DMS 273 (cell line): Measurements from ENCODE around the gene RABL6.
"Not testable (repeated sequence)": the region's sequence is repeated elsewhere in the genome, so short reads cannot be mapped to it uniquely, and the experiment has no call there.

ENCODE experiments used
- DNase-seq: peaks from one replicate; lab custom pipeline; 2025; ENCODE audit not compliant: unreplicated experiment; lab: John Stamatoyannopoulos, UW

RABL6 gene

DNA sequence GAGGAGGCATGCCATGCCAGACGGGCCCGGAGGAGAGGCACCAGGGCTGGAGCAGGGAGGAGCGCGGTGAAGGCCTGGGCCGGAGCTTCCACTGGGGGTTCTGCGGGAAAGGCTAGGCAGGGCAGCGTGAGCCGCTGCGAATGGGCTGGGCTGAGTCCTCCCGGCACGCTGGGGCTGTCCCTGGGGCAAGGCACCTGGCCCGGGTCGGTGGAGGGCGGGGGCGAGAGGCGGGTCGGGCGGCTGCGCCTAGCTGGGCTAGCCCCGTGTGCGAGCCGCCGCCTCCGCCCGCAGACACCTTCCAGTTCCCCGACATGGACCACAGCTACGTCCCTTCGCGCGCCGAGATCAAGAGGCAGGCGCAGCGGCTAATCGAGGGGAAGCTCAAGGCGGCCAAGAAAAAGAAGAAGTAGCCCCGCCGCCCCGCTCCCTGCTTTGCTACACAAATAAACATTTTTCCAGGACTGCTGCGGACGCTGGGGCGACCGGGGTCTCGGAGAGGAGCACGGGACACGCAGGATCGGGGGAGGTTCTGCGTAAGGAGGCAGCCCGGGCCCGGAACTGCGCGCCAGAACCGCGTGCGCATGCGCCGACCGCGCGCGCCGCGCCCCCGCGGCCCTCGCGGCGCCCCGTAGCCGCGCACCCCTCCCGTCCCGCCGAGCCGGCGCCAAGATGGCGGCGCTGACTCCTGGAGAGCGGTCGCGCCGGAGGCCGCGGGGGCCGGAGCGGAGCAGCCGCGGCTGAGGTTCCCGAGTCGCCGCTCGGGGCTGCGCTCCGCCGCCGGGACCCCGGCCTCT is at the start of gene RABL6:
RABL6 (plus strand) TSS at position 668 of the 794 bp plus-strand sequence. CDS start 249 bp downstream, outside the sequence.
- DNase-seq: peak; percentile 91

DNA sequence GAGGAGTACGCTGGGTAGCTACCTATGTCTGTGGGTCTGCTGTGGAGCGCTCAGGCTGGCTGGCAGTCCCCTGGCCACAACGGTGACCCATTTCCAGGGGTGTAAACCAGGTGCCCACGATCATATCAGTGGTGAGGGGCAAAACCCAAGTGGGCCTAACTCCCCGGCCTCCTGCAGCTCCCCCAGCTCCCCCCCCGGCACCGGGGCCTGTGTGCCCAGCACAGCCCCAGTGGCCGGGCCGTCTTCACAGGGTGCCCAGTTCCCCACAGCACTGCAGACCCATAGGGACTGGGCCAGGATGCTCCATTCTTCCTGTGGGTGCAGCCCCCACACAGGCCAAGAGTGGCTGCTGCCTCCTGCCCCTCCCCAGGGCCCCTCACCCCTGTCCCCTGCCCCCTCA is 48.7 kb upstream of the RABL6 start:
- DNase-seq: no peak

DNA sequence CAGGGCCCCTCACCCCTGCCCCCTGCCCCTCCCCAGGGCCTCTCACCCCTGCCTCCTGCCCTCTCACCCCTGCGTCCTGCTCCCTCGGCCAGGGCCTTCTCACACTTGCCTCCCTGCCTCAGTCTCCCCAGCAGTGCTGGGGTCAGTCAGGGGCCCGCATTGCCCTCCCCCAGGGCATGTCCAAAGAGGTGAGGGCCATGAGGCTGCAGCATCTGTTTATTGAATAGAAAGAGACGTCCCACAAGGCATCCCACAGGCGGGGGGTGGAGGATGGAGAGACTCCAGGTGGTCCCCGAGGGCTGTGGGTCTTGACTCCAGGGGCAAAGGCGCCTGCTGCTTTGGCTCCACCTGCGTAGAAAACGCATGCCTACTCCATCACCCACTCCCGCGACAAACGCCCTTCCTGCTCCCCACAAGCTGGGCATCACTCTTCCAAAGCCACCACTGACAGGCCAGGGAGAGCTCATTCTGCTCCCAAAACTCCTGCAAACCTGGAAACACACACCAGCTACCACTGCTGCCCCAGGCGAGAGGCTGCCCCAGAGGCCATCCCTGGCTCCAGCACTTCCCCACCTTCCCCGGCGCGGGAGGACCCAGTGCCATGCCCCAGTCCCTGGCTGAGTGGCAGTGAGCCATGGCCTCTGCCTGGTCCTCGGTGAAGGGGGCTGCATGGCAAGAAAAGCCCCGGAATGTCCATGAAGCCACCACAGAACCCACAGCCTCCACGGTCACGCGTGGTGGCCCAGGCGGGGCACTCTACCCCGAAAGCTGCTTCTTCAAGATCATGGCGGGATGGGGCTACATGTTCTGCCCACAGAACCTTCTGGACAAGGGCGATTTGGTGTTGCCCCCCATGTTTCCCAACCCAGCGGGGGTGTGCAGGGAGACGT is 48.1 kb upstream of the RABL6 start:
- no peak for DNase-seq

GRCh38 chr9:136760424-136760823 is 47.3 kb upstream of the RABL6 start:
- no peak for DNase-seq

DNA sequence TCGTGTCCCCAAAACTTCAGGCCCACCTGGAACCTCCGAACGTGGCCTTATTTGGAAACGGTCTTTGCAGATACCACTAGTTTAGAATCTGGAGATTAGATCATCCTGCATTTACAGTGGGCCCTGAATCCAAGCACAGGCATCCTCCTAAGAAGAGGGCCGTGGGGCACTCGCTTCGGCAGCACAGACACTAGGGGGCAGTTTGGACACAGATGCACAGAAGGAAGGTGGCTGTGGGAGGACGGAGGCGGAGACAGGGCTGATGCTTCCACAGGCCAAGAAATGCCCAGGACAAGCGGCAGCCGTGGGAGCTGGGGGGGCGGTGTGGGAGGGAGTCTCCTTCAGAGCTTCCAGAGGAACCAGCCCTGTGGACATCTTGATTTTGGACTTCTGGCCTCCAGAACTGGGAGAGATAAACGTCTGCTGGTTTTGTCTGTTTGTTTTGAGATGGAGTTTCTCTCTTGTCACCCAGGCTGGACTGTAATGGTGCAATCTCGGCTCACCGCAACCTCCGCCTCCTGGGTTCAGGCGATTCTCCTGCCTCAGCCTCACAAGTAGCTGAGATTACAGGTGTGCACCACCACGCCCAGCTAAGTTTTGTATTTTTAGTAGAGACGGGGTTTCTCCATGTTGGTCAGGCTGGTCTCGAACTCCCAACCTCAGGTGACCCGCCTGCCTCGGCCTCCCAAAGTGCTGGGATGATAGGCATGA is 46.8 kb upstream of the RABL6 start:
- DNase-seq: peak; percentile 80

DNA sequence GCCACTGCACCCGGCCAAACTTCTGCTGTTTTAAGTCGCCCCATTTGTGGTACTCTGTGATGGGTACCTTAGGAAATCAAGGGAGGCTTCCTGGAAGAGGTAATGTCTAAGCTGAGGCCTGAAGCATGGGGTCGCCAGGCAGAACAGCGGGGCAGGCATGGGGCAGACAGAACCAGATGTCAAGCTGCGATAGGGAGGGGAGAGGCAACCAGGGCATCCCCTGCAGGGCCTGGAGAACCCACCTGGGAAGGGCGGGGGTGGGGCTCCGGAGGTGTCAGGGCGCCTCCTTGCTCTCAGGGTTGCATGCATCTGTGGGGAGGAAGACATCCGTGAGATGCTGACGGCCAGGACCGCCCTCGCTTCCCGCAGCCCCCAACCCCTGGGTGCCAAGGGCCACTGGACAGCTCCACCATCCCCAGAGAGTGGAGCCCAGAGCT is 46.2 kb upstream of the RABL6 start:
- DNase-seq: no peak

DNA sequence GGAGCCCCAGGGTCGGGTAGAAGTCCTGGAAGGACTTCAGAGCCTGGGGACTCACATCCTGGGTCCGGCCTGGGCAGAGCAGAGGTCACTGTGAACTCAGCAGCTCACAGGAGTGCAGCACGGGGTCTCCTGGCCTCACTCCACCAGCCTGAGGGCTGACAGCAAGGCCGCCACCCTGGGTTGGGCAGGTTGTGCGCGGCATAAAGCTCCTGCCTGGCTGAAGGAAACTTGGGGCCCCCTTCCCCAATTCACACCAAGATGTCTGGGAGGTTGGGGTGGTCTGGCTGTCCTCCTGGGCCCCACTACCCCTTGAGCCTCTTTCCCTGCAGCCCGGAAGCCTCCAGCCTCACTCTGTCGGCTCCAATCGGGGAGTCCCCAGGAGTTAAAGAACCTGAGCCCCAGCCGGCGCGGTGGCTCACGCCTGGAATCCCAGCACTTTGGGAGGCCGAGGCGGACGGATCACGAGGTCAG is 45.5 kb upstream of the RABL6 start:
- no peak for DNase-seq

GRCh38 chr9:136762915-136763648 is 44.7 kb upstream of the RABL6 start:
- DNase-seq: peak; percentile 74

- no peak for DNase-seq
These were observed 44.1 kb upstream of the RABL6 start for GRCh38 chr9:136763649-136764035.

DNA sequence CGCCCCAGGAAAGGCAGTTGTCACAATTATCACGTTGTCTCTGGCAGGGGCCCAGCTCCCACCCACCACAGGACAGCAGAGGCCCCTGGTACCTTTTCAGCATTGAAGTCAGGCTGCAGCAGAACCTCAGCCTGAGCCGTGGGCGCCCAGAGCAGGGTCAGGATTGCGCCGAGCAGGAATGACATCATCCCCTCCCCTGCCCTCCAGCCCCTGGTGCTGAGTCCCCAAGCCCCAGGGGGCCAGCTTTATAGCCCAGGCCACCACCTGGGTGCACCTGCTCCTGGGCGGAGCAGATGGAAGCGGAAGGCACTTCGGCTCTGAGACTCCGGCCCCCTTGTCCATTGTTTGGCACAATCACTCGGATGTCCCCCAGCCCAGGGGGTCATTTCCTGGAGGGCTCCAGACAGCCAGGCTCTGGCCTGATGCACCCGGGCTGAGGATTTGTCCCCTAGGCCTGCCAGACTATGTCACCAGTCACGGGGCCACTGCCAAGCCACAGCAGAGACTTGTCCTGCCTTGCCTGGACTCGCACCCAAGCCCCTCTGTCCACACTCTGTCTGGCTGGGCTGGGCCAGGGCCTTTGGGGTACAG is 43.4 kb upstream of the RABL6 start, which contains the start of gene LCN15:
LCN15 (minus strand) TSS at position 218 of the 591 bp plus-strand sequence; CDS start at position 188, 30 bp downstream.
- DNase-seq: no peak

GRCh38 chr9:136765041-136765440 is 42.7 kb upstream of the RABL6 start:
- DNase-seq: no peak

- DNase-seq: not testable (repeated sequence)
These were observed 41.9 kb upstream of the RABL6 start for GRCh38 chr9:136765745-136766409.

- peak; percentile 74 for DNase-seq
These were observed 41.2 kb upstream of the RABL6 start for GRCh38 chr9:136766410-136767120.

GRCh38 chr9:136769710-136770191 is 38.0 kb upstream of the RABL6 start:
- peak; percentile 62 for DNase-seq

GRCh38 chr9:136771907-136772415 is 35.8 kb upstream of the RABL6 start:
- no peak for DNase-seq

- peak; percentile 60 for DNase-seq
These were observed 34.2 kb upstream of the RABL6 start for GRCh38 chr9:136773386-136774044.

- DNase-seq: no peak
These were observed 33.2 kb upstream of the RABL6 start for GRCh38 chr9:136774416-136775045.
